ENCODE data around the gene XXYLT1. TPM values are rescaled to one million over a fixed set of nuclear protein-coding genes. Genes with fewer than 3 reads are reported as not detected.
A peak's percentile ranks its signal among the peaks of the same experiment; 100 is the strongest.

The XXYLT1 gene
- total and polyA plus RNA-seq, 9 of the 15 experiments (the other 6 are each of a cell fraction or from before 2014, with no cell fraction given) = 1.9 to 18.9 (median 15.0) TPM

GRCh38 chr3:195180490-195181112, 90.4 kb downstream of the XXYLT1 start:
- FAIRE-seq = no peak
- Histone ChIP-seq H3K9ac (ENCODE audit: insufficient read depth in 1 of 2, low read depth in 2 of 2, low read length in 2 of 2) (peak overlapping the region; percentile 55 to 75; a peak in 3 of 4 replicates), H3K27me3 (ENCODE audit: control insufficient read depth in 2 of 2, insufficient read depth in 2 of 2, low read length in 2 of 2) (no peaks in the 10 kb centered on the region), H3K4me1 (replicated peaks in 1 of 2; ENCODE audit: control insufficient read depth in 2 of 2, insufficient read depth in 2 of 2, low read length in 2 of 2) (peaks cover 47 to 79% of the 10 kb centered on the region in 2 experiments), H3K9me1 (ENCODE audit: control insufficient read depth, insufficient read depth, low read length) (peaks cover 4% of the 10 kb centered on the region), H3K4me3 (no peak overlapping the region), H2AFZ (ENCODE audit: low read depth, low read length) (peak overlapping the region; percentile 76; the same call in 1 of the 2 replicates), H3K9me3 (replicated peaks; ENCODE audit: control insufficient read depth, insufficient read depth, low read depth, low read length) (no peaks in the 10 kb centered on the region), H3K4me2 (ENCODE audit: insufficient read depth, low read length) (peak overlapping the region; percentile 10), H4K20me1 (replicated peaks; ENCODE audit: control insufficient read depth, insufficient read depth, low read length) (no peaks in the 10 kb centered on the region), H3K36me3 (ENCODE audit: control insufficient read depth, insufficient read depth, low read length) (no peaks in the 10 kb centered on the region; the same call in 2 of the 3 replicates), H3K79me2 (ENCODE audit: control insufficient read depth, insufficient read depth, low read length) (peaks cover 51% of the 10 kb centered on the region; the same call in 2 of the 3 replicates), H3K27ac (ENCODE audit: extremely low read depth, low read depth, low read length) (peak overlapping the region; percentile 72)
- intact Hi-C loops (cut with micrococcal nuclease) = loop anchor here (10.0 kb wide), 1 partner anchor 66 kb away; no protein-coding TSS in a partner anchor
- ATAC-seq = peak; percentile 7; the same call in 1 of the 3 replicates
- no peak for DNase-seq (ENCODE audit: extremely low read depth in 1 of 4, low spot score in 3 of 4)
- in situ Hi-C loops (cut with MboI) = no loop called here
- 60% methylated on average over 17 of the region's 17 CpGs for WGBS (ENCODE audit: insufficient coverage, low coverage, missing lambda C conversion rate)
- BruUV-seq (replicated peaks) = no TSS peak
- CTCF ChIA-PET (ENCODE audit: low intra/inter-chr PET ratio) = no interaction called here
- POLR2A ChIA-PET = interaction anchor here (0.7 to 2.4 kb wide), 5 partner anchors 7 to 1178 kb away, joined by 3 to 8 read pairs (median 3); no protein-coding TSS in a partner anchor
- TF ChIP-seq ZNF592 (IDR thresholded peaks at IDR 0.05) (peak; percentile 35; the same call in 1 of the 2 replicates), RBFOX2 (IDR thresholded peaks at IDR 0.05; ENCODE audit: low read depth, low read length) (peak; percentile 29; the same call in 1 of the 2 replicates), ZNF584 (CRISPR knock-in tag; IDR thresholded peaks at IDR 0.05; ENCODE audit: low read depth) (0 out of 2 replicates have a peak, but pooled peaks have one; percentile 44), BHLHE40 (IDR thresholded peaks at IDR 0.05; ENCODE audit: low read length) (peak; percentile 42; the same call in 1 of the 2 replicates), PTTG1 (tag; IDR thresholded peaks at IDR 0.05; ENCODE audit: low read depth) (no peak), DMBX1 (CRISPR knock-in tag; IDR thresholded peaks at IDR 0.05; ENCODE audit: borderline replicate concordance) (peak; percentile 31; the same call in 1 of the 2 replicates), CREBBP (IDR thresholded peaks at IDR 0.05; ENCODE audit: low read depth, low read length) (no peak), SRF (CRISPR knock-in tag; IDR thresholded peaks at IDR 0.05) (no peak), RBBP5 (IDR thresholded peaks at IDR 0.05; ENCODE audit: borderline replicate concordance, insufficient read depth, low read length, poor library complexity, severe bottlenecking) (peak; percentile 41), ZNF311 (CRISPR knock-in tag; IDR thresholded peaks at IDR 0.05) (peak; percentile 18; the same call in 1 of the 2 replicates), GABPB2 (CRISPR knock-in tag; conservative IDR thresholded peaks at IDR 0.05) (no peak), HNRNPH1 (optimal IDR thresholded peaks at IDR 0.05; ENCODE audit: low read depth, low read length) (no peak), TEAD4 (IDR thresholded peaks at IDR 0.05; ENCODE audit: low read length) (no peak), TEAD4 (CRISPR knock-in tag; IDR thresholded peaks at IDR 0.05; ENCODE audit: borderline replicate concordance) (no peak), CREM (IDR thresholded peaks at IDR 0.05; ENCODE audit: low read depth) (no peak), ZNF696 (CRISPR knock-in tag; conservative IDR thresholded peaks at IDR 0.05) (no peak), SMAD4 (CRISPR knock-in tag; conservative IDR thresholded peaks at IDR 0.05) (peak; percentile 19)

Measured in K562 (cell line).